ENCODE data around the gene ATF7. TPM values are rescaled to one million over a fixed set of nuclear protein-coding genes. Genes with fewer than 3 reads are reported as not detected.
A peak's percentile ranks its signal among the peaks of the same experiment; 100 is the strongest.

Gene ATF7
- polyA plus RNA-seq, 3 donors: 21.7 to 27.9 (median 24.4) TPM

DNA sequence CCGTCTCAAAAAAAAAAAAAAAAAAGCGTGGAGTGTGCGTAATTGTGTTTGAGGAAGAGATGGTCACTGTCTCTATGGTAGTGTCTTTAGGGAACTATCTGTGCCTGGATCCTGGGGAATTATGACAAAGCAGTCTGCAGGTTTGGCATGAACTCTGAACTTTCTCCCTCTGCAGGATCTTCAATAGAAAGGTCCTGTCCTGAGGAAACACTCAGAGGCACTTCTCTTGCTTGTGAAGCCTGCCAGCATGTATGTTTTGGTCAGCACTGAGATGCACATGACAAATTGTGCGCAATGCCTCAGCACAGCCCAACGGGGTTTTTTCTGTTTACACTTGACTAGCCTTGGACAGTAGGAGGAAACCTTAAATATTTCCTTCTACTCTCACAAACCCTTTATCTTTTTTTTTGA is 46.6 kb downstream of the ATF7 start:
- H3K27me3 ChIP-seq (ENCODE audit: control insufficient read depth in 2 of 2, insufficient read depth in 2 of 2, low read length in 2 of 2): no peaks in the 10 kb centered on the region
- Mint-ChIP-seq H3K4me3 (no peak overlapping the region), H3K4me1 (peaks cover 39% of the 10 kb centered on the region), H3K27me3 (ENCODE audit: low read depth in 3 of 3) (peaks cover 0 to 2% (median 0%) of the 10 kb centered on the region in 3 donors), H3K9me3 (peaks cover 0 to 2% (median 0%) of the 10 kb centered on the region in 7 donors), H3K27ac (peak overlapping the region; percentile 46 to 91 (median 84)), H3K36me3 (peaks cover 11 to 30% of the 10 kb centered on the region in 2 donors)
- no peak overlapping the region for H3K9ac ChIP-seq (ENCODE audit: insufficient read depth, low read length, poor library complexity, severe bottlenecking)
- TF ChIP-seq, protein P1, sequence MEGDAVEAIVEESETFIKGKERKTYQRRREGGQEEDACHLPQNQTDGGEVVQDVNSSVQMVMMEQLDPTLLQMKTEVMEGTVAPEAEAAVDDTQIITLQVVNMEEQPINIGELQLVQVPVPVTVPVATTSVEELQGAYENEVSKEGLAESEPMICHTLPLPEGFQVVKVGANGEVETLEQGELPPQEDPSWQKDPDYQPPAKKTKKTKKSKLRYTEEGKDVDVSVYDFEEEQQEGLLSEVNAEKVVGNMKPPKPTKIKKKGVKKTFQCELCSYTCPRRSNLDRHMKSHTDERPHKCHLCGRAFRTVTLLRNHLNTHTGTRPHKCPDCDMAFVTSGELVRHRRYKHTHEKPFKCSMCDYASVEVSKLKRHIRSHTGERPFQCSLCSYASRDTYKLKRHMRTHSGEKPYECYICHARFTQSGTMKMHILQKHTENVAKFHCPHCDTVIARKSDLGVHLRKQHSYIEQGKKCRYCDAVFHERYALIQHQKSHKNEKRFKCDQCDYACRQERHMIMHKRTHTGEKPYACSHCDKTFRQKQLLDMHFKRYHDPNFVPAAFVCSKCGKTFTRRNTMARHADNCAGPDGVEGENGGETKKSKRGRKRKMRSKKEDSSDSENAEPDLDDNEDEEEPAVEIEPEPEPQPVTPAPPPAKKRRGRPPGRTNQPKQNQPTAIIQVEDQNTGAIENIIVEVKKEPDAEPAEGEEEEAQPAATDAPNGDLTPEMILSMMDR (IDR thresholded peaks at IDR 0.05): no peak
- no peak overlapping the region for H2AFZ ChIP-seq (ENCODE audit: insufficient read depth, low read depth, low read length, poor library complexity, severe bottlenecking)
- intact Hi-C loops (cut with micrococcal nuclease): loop anchor here (5.0 kb wide), 2 partner anchors 37 to 48 kb away; partner anchors contain the start of gene ATF7 (in 1 of the 2)
- peak; percentile 75 to 86 (median 76) for DNase-seq
- peaks cover 0 to 7% of the 10 kb centered on the region in 2 donors for H3K36me3 ChIP-seq (replicated peaks in 1 of 2; ENCODE audit: control insufficient read depth in 1 of 2, insufficient read depth in 2 of 2, low read length in 2 of 2)
- no peaks in the 10 kb centered on the region for H3K9me3 ChIP-seq (replicated peaks in 1 of 2; ENCODE audit: control insufficient read depth in 1 of 2, insufficient read depth in 1 of 2, low read length in 2 of 2)
- peak overlapping the region; percentile 23 to 45 for H3K27ac ChIP-seq (ENCODE audit: low read depth in 1 of 2, low read length in 2 of 2)
- H3K4me3 ChIP-seq (replicated peaks in 1 of 3; ENCODE audit: low read depth in 2 of 3, low read length in 3 of 3): no peak overlapping the region
- peaks cover 35 to 44% of the 10 kb centered on the region in 2 donors for H3K4me1 ChIP-seq (ENCODE audit: control insufficient read depth in 1 of 2, insufficient read depth in 2 of 2, low read length in 2 of 2)
- H3K79me2 ChIP-seq (ENCODE audit: insufficient read depth, low read length): peaks cover 64% of the 10 kb centered on the region
- 63% methylated on average over 2 of the region's 5 CpGs for WGBS (ENCODE audit: insufficient coverage)
- peaks cover 16% of the 10 kb centered on the region for H4K20me1 ChIP-seq (ENCODE audit: insufficient read depth, low read length)
- no peak overlapping the region for H3K4me2 ChIP-seq (replicated peaks; ENCODE audit: extremely low read depth, low read length, poor library complexity, severe bottlenecking)

DNA sequence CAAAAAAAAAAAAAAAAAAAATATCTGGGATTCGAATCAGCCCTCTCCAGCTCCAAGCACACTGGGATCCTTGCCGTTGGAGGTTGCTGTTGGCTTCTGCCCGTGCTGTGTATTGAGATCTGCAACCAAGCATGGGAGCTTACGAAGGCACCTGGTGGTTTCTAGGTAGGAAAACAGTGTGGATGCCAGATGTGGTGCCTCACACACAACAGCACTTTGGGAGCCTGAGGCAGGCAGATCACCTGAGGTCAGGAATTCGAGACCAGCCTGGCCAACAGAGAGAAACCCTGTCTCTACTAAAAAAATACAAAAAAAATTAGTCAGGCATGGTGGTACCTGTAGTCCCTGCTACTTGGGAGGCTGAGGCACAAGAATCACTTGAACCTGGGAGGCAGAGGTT is 47.4 kb downstream of the ATF7 start:
- intact Hi-C loops (cut with micrococcal nuclease): loop anchor here (5.0 kb wide), 2 partner anchors 36 to 49 kb away; partner anchors contain the start of gene ATF7 (in 1 of the 2)
- Mint-ChIP-seq H3K36me3 (peaks cover 11 to 34% of the 10 kb centered on the region in 2 donors), H3K27me3 (ENCODE audit: low read depth in 3 of 3) (peaks cover 0 to 2% (median 0%) of the 10 kb centered on the region in 3 donors), H3K9me3 (peaks cover 0 to 2% (median 0%) of the 10 kb centered on the region in 7 donors), H3K27ac (peak overlapping the region in 3 of 7 donors; percentile 66 to 84 (median 77)), H3K4me3 (no peak overlapping the region), H3K4me1 (peaks cover 45% of the 10 kb centered on the region)
- H3K27me3 ChIP-seq (ENCODE audit: control insufficient read depth in 2 of 2, insufficient read depth in 2 of 2, low read length in 2 of 2): no peaks in the 10 kb centered on the region
- H3K36me3 ChIP-seq (replicated peaks in 1 of 2; ENCODE audit: control insufficient read depth in 1 of 2, insufficient read depth in 2 of 2, low read length in 2 of 2): no peaks in the 10 kb centered on the region
- H2AFZ ChIP-seq (ENCODE audit: insufficient read depth, low read depth, low read length, poor library complexity, severe bottlenecking): no peak overlapping the region
- H3K79me2 ChIP-seq (ENCODE audit: insufficient read depth, low read length): peaks cover 64% of the 10 kb centered on the region
- no peak overlapping the region for H3K9ac ChIP-seq (ENCODE audit: insufficient read depth, low read length, poor library complexity, severe bottlenecking)
- H3K9me3 ChIP-seq (replicated peaks in 1 of 2; ENCODE audit: control insufficient read depth in 1 of 2, insufficient read depth in 1 of 2, low read length in 2 of 2): no peaks in the 10 kb centered on the region
- TF ChIP-seq, protein P1 (IDR thresholded peaks at IDR 0.05): no peak
- no peak for DNase-seq
- no peak overlapping the region for H3K4me2 ChIP-seq (replicated peaks; ENCODE audit: extremely low read depth, low read length, poor library complexity, severe bottlenecking)
- peaks cover 9% of the 10 kb centered on the region for H4K20me1 ChIP-seq (ENCODE audit: insufficient read depth, low read length)
- peak overlapping the region; percentile 23 to 45 for H3K27ac ChIP-seq (ENCODE audit: low read depth in 1 of 2, low read length in 2 of 2)
- peaks cover 36 to 48% of the 10 kb centered on the region in 2 donors for H3K4me1 ChIP-seq (ENCODE audit: control insufficient read depth in 1 of 2, insufficient read depth in 2 of 2, low read length in 2 of 2)
- H3K4me3 ChIP-seq (replicated peaks in 1 of 3; ENCODE audit: low read depth in 2 of 3, low read length in 3 of 3): no peak overlapping the region
- WGBS (ENCODE audit: insufficient coverage): 100% methylated on average over 1 of the region's 5 CpGs

All from CD14-positive monocyte (primary cell).